OCI-LY7 (cell line): Measurements from ENCODE around the gene A2ML1.

Source experiments
- EZH2phosphoT487 ChIP-seq: fragments of 200-600 bp; sonication (generic); IDR thresholded peaks from 2 replicates; pipeline ENCODE4 v1.6.1; 2018; ENCODE audit warnings: low read depth, borderline replicate concordance, mild to moderate bottlenecking, mixed run types, antibody characterized with exemption, low read length, moderate library complexity, mixed read lengths
- TF ChIP-seq, protein P1 (sequence below): fragments of 200-600 bp; sonication (generic); conservative IDR thresholded peaks from 2 replicates; pipeline ENCODE4 v1.5.1; 2014; ENCODE audit warnings: mild to moderate bottlenecking, antibody characterized with exemption, low read length, moderate library complexity, mixed read lengths

DNA sequence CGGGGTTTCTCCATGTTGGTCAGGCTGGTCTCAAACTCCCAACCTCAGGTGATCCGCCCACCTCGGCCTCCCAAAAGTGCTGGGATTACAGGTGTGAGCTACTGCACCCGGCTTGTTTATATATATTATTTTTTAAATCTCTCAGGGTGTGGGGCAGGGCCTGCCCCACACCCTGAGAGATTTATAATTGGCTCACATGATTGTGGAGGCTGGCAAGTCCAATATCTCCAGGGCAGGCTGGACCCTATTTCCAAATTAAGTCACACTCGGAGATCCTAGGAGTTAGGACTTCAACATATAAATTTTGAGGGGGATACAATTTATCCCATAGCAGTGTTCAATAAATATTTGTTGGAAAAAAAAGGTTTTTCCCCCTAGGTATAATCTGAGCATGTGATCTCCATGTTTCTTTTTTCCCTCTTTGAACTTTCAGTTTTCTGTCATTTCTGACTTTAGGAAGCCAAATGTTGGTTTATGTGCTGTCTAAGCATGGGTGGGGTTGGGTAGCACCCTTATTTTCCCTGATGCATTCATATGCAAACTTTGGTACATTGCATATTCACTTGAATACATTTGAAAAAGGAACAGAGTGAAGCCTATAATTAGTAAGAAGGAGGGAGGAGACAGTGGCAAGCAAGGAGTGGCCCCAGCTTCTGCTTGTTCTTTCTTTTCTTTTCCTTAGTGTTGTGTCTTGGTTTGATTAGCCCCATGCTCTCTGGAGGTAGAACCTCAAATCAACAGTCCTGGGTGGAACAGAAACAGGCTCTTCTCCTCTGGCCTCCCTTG, 8.7 kb upstream of the A2ML1 start:
- TF ChIP-seq, protein P1, sequence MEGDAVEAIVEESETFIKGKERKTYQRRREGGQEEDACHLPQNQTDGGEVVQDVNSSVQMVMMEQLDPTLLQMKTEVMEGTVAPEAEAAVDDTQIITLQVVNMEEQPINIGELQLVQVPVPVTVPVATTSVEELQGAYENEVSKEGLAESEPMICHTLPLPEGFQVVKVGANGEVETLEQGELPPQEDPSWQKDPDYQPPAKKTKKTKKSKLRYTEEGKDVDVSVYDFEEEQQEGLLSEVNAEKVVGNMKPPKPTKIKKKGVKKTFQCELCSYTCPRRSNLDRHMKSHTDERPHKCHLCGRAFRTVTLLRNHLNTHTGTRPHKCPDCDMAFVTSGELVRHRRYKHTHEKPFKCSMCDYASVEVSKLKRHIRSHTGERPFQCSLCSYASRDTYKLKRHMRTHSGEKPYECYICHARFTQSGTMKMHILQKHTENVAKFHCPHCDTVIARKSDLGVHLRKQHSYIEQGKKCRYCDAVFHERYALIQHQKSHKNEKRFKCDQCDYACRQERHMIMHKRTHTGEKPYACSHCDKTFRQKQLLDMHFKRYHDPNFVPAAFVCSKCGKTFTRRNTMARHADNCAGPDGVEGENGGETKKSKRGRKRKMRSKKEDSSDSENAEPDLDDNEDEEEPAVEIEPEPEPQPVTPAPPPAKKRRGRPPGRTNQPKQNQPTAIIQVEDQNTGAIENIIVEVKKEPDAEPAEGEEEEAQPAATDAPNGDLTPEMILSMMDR = no peak
- TF ChIP-seq EZH2phosphoT487 = no peak
